CD4-positive, alpha-beta T cell treated with Interleukin-2 at 100 ng/mL for 4 hours (primary cell): ENCODE measurements around the gene P2RX3.
"Not testable (repeated sequence)": the region's sequence is repeated elsewhere in the genome, so short reads cannot be mapped to it uniquely, and the experiment has no call there.

Experiments used
- DNase-seq: peaks from one replicate; pipeline ENCODE4 v3.0.0-alpha.2; 2020; ENCODE audit warnings: low spot score

Gene P2RX3

GRCh38 chr11:57349491-57350274, 11.5 kb downstream of the P2RX3 start:
- DNase-seq, result peak; percentile 61

DNA sequence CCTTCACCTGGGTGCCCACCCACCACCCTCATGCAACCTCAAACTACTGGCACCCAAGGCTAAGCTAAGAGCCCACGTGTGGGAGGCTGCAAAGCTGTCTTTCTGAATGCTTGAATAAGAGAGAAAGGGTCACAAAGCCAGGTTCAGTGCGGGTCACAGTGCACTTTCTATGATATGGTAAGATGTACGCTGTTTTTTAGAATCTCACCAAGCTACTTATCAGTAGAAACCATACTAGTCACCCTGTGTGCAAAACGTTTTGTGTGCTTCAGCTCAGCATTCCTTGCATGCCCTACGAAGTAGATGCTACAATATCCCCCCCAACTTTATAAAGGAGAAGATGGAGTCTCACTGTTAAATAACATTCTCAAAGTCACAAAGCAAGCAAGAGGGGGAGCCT, 14.9 kb downstream of the P2RX3 start:
- DNase-seq, result no peak

DNA sequence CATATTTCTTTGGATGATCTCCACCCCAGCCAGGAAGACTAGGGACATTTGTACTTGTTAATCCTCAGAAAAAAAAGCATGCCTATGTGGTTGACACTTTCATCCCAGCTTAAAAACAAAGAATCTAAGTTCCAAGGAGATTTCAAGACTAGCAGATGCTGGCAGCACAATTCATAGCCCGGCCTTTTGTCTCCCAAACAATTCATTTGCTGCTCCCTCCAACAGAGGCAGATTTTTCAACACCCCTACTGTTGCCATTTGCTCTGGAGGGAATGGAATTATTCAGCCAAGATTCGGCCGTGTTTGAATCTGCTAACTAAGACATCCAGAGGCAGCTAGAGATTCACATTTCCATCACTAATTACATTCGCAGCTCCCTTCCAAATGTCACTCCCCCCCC, 15.3 kb downstream of the P2RX3 start:
- no peak for DNase-seq

DNA sequence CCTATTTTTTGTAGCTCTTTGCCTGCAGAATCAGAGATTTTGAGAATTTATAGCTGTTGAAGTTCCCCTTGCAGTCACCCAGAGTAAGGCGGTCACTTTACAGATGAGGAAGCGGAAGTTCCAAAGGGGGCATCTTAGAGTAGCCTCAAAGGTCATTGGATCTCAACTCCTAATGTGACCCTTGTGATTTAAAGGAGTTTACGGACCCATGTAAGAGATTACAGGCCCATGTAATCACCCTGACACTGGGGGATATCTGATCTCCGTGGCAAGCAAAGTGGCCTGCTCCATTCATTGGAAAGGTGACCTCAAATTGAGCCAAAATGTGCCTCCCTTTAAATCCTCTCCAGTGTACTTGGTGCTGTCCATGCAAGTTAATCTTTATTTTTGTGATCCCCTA, 15.7 kb downstream of the P2RX3 start:
- no peak for DNase-seq

DNA sequence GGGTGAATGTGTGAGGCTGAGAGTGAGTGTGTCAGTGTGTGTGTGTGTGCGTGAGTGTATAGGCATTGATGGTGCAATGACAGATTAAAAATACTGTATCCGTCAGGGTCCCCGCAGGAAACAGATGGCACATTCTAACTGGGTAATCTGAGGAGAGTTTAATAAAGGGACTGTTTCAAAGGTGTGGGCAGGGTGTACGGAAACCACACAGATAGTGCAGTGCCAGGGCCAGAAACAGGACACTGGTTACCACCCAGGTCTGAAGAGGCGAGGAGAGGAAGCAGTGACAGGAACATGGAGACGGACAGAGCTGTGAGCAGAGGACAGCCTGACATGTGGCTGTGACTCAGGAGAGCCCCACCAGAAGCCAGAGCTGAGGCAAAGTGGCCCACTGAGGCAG, 16.5 kb downstream of the P2RX3 start:
- no peak for DNase-seq

DNA sequence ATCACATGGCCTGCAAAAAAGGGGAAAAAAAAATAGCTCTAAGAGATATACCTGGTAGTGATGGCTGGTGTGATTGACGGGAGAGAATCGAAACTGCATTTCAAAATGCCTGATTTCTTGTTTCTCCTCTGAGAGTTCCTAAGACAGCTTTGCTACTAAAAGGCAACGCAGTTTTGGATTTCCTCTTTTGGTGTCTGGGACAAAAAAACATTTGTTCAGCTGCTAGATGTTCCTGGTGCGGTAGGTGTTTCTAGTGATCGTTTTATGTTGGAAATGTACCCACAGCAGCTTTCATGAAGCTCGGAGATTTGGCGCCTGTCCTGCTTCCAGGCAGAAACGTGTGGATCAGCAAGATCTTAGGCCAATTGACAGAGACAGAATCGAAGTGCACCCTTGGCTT, 18.1 kb downstream of the P2RX3 start:
- no peak for DNase-seq

- no peak for DNase-seq
Observed at GRCh38 chr11:57357310-57357709, 19.2 kb downstream of the P2RX3 start.

GRCh38 chr11:57357856-57358255, 19.7 kb downstream of the P2RX3 start:
- DNase-seq, result no peak

DNA sequence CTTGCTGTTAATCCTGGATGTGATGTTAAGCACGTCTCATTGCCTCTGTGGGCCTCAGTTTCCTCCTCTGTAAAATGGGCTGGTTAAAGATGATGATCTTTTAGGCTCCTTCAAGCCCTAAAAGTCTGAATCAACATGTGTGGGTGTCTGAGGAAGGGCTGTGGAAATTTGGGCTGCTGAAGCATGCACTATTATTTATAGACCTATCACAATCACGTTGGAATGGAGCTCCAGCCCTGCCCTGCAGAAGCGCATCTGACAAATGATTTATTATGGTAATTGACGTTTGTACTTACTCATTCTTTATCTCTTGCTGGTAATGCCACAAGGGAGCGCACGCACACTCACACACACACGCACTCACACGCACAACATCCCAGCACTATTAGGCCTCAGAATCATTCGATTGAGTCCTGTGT, 20.4 kb downstream of the P2RX3 start:
- DNase-seq, result no peak

GRCh38 chr11:57358991-57359390, 20.8 kb downstream of the P2RX3 start:
- DNase-seq, result no peak

- DNase-seq, result no peak
Observed at GRCh38 chr11:57359396-57359795, 21.2 kb downstream of the P2RX3 start.

DNA sequence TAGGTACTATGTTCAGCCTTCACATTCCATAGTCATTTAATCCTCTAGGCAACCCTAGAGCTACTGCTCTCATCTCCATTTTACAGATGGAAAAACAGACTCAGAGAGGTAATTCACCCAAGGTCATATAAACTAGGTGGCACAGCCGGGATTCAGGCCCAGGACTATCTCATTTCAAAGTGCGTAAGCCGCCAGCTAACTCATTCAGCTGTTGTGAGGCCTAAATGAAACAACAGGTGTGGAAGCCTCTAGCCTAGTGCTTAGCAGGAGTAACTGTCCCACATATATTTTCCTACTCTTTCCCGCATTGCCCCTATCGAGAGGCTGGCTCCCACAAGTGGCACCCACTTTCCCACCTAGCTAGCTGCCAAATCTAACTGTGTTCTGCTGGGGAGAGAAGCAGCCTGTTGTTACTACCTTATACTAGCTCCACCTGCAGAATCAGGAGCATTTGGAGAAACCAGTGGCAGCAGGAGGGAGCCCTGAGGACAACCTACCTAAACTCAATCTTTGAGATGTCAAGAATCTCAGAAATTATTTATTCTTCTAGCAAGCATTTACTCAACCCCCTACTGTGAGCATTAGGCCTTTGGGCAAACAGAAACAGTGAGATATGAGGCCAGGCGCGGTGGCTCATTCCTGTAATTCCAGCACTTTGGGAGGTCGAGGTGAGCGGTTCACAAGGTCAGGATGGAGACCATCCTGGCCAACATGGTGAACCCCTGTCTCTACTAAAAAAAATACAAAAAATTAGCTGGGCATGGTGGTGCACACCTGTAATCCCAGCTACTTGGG, 21.9 kb downstream of the P2RX3 start:
- DNase-seq, result no peak

GRCh38 chr11:57360991-57361390, 22.8 kb downstream of the P2RX3 start:
- no peak for DNase-seq

GRCh38 chr11:57361420-57361819, 23.3 kb downstream of the P2RX3 start:
- not testable (repeated sequence) for DNase-seq

DNA sequence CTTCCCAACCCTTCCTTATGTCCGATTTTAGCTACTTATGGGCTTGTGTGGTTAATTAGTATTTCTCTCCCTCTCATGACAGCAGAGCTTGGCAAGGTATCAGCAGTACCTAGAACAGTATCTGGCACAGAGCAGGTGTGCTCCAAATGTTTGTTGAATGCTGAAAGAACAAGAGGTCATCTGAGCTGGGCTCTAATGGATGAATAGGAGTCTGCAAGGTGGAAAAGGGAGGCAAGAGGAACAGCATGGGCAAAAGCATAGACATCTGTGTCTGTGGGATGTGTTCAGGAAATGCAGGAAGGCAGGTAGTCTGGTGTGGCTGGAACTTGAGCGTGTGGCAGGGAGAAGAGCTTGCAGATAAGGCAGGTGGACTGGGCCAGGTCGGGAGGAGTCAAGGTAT, 23.8 kb downstream of the P2RX3 start:
- no peak for DNase-seq

DNA sequence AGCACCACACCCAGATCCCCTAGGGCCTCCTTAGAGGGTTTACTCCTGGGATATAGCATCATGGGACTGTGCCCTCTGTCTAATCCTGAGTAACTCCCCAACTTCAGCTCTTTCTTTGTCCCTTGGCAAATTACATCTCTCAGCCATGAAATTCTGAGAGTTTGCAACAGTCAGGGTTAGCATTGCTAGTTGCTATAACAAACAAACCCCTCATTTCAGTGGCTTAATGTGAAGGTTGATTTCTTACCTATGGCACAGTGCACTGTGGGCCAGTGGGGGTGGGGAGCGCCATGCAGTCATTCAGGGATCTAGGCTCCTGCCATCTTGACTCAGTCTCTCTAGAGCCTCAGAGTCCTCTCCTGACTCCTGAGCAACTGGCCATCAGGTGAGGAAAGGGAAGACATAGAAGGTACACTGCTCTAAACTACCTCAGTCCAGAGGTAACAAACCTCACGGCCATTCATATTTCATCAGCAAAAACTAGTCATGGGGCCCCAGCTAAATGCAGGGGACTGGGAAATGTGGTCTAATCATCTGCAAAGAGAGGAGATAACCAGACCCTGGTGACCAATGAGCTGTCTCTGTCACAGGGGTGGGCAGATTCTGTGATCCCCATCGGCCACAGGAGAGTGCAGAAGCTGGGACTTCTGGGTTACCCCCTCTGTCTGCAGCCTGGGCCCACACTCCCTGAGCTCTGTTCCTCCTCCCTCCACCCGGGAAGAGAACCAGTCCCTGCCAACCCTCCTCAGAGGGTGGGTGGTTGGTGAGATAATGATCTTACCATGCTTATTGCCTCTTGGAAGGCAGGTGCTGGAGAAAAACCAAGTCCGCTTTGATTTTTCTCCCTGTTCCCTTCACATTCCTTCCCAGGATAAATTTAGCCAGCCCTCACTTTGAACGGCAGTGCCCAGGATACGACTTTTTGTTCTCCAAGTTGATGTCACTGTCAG, 25.3 kb downstream of the P2RX3 start:
- no peak for DNase-seq

DNA sequence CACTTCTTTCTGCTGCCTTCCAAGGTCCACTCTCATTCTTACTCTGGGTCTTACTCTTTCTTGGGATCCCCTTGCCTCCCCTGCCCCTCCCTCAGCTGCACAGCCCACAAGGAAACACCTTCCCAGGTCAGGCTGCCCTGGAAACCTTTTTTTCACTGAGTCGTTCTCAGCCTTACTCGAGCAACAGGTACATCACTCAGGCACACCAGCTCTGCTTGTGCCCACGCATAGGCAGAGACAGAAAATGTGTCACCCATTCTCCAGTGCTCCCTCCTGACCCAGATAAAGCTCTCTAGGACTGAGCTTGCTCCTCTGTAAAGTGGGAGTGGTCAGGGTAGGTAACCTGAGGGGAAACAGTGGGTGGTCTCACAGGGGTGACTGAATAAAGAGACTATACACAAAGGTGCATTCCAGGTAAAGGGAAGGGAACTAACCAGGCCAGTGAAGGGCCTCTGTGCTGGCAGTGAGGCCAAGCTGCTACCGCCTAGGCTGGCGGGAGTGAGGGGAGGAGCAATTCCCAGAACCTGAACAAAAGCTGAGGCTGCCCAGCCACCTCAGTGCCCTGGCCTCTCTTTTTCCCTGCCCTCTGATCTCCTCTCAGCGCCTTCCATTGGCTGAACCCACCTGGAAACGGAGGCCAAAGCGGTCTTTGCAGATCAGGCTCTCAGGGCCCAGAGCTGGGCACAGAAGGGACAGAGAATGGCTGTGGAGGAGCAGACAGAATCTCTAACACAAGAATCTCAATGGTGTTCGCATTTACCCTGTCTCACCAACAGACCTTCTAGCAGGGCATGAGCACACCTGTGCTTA, 26.9 kb downstream of the P2RX3 start:
- DNase-seq, result no peak

DNA sequence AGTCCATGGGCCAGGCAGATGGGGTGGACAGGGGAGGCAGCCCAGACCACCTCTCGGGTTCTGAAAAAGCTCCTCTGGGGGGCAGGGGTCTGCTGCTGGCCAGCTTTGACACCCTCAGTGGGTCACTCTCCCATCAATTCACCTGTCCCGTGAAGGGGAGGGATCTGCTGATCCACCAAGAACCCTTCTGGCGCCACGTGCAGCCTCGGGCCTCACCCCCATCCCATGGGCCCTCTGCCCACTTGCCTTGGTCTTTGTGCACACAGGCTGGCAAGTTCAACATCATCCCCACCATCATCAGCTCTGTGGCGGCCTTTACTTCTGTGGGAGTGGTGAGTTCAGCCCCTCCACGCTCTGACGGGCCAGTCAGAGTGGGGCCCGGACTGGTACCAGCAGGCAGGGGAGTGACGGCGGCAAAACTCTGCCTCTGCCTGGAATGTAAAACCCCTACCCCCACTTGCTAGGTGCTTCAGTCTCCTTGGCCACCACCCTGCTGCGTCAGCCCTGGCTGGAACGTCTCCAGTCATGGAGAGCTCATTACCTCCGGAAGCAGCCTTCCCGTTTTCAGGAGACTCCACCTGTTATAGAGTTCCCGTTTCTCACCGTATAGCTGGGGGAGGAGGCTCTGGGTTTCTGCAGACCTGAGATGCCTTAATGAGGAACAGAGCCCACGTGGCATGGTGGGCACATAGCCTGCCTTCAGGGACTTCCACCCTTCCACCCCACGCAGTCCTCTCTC, 30.1 kb downstream of the P2RX3 start:
- DNase-seq, result no peak

DNA sequence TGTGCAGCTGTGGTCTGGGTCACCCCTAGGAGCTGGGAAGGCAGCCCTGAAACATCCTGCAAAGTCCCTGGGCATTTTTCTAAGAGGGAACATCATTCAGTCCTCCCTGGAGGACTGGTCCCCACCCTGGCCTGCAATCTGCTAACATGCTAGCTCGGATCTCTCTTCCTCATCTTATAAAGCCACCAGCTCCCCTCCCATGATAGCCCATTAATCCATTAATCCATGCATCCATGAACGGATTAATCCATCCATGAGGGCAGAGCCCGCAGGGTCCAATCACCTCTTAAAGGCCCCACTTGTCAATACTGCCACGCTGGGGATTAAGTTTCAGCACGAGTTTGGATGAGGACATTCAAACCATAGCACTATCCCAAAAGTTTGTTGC, 30.7 kb downstream of the P2RX3 start:
- DNase-seq, result no peak

- DNase-seq, result no peak
Observed at GRCh38 chr11:57370251-57370650, 32.1 kb downstream of the P2RX3 start.

DNA sequence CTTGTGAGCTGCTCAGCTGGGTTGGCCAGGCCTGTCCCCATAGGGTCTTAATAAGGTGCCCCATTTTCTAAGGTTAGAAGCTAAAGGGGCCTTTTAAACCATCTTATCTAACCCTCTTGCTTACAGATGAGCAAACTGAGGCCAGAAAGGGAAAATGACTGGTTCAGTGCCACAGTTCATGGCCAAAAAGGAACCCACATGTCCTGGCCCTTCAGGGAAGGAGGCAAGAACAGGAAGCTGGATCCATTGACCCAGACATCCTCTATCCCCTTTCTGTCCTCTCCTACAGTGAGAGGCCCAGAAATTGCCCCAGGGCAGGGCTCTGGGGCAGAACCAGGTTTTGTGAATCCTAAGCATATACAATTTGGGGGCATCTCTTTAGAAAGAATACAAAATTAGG, 32.8 kb downstream of the P2RX3 start:
- DNase-seq, result no peak
